SK-N-SH treated with all-trans-retinoic acid at 6 μM for 48 hours (cell line): Measurements from ENCODE around the gene SBK2.

Experiments
- RARB ChIP-seq: fragments of 250-450 bp; sonication (Bioruptor Pico); IDR thresholded peaks from 2 replicates; pipeline ENCODE4 v1.8.0; 2021; ENCODE audit warnings: mild to moderate bottlenecking, moderate library complexity
- TCF4 ChIP-seq: fragments of 250-450 bp; sonication (Bioruptor Pico); IDR thresholded peaks from 2 replicates; pipeline ENCODE4 v1.8.0; 2021; ENCODE audit warnings: mild to moderate bottlenecking, moderate library complexity, borderline replicate concordance
- ZNF70 ChIP-seq: fragments of 450-650 bp; formaldehyde crosslinking; IDR thresholded peaks from 2 replicates; pipeline ENCODE4 v1.5.0; 2020; ENCODE audit warnings: mild to moderate bottlenecking, moderate library complexity
- TF ChIP-seq, protein P1 (sequence below): fragments of 250-450 bp; sonication (Bioruptor Pico); IDR thresholded peaks from 2 replicates; pipeline ENCODE4 v1.5.1; 2020; ENCODE audit warnings: low read depth, mild to moderate bottlenecking, moderate library complexity

DNA sequence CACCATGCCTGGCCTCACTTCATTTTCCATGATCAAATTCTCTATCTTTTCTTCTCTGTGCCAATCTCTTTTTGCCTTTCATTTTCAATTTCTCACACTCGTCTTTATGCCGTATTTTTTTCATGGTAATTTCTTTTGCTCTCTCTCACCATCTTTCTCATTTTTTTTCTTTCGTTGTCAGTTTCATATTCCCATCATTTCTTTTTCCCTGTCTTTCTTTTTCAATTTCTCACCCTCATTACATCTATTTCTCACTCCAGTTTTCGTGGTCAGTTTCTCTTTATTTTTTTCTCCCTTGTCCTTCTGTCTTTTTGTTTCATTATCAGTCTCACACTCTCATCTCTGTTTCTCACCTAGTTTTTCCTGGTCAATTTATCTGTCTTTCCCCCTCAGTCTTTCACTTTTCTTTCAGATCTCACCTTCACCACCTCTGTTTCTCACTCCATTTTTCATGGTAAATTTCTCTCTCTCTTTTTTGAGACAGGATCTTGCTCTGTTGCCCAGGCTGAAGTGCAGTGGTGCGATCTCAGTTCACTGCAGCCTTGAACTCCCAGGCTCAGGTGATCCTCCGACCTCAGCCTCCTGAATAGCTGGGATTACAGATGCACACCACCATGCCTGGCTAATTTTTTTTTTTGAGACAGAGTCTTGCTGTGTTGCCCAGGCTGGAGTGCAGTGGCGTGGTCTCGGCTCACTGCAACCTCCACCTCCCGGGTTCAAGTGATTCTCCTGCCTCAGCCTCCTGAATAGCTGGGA, 34.6 kb downstream of the SBK2 start:
- TF ChIP-seq, protein P1, sequence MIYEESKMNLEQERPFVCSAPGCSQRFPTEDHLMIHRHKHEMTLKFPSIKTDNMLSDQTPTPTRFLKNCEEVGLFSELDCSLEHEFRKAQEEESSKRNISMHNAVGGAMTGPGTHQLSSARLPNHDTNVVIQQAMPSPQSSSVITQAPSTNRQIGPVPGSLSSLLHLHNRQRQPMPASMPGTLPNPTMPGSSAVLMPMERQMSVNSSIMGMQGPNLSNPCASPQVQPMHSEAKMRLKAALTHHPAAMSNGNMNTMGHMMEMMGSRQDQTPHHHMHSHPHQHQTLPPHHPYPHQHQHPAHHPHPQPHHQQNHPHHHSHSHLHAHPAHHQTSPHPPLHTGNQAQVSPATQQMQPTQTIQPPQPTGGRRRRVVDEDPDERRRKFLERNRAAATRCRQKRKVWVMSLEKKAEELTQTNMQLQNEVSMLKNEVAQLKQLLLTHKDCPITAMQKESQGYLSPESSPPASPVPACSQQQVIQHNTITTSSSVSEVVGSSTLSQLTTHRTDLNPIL (CRISPR knock-in tag): no peak
- no peak for TF ChIP-seq ZNF70 (CRISPR knock-in tag)
- TF ChIP-seq TCF4: no peak
- no peak for TF ChIP-seq RARB
